Measurements from ENCODE around the gene PDE4B.

DNA sequence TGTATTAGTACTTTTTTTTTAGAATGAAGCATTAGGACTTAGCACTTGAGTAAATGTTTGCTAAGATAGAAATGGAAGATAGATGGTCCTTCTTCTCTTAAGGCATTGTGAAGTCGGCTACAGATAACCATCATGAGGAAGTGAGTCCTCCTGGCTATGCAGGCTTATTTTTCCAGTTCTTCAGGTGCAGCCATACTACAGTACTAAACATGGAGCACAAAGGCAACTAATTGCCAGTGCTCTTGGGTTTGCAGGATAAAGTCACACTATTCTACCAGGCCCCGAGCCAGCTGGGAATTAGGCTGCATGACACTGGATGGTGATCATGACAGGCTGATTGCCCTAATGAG, 543.9 kb downstream of the PDE4B start:
- TF ChIP-seq POLR2A (IDR thresholded peaks at IDR 0.05) (no peak), POLR2AphosphoS5 (IDR thresholded peaks at IDR 0.05) (no peak)
- TF ChIP-seq, protein P1, sequence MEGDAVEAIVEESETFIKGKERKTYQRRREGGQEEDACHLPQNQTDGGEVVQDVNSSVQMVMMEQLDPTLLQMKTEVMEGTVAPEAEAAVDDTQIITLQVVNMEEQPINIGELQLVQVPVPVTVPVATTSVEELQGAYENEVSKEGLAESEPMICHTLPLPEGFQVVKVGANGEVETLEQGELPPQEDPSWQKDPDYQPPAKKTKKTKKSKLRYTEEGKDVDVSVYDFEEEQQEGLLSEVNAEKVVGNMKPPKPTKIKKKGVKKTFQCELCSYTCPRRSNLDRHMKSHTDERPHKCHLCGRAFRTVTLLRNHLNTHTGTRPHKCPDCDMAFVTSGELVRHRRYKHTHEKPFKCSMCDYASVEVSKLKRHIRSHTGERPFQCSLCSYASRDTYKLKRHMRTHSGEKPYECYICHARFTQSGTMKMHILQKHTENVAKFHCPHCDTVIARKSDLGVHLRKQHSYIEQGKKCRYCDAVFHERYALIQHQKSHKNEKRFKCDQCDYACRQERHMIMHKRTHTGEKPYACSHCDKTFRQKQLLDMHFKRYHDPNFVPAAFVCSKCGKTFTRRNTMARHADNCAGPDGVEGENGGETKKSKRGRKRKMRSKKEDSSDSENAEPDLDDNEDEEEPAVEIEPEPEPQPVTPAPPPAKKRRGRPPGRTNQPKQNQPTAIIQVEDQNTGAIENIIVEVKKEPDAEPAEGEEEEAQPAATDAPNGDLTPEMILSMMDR (IDR thresholded peaks at IDR 0.05), result no peak
